HG03378 (cell line): ENCODE data around the gene AARS2.
"Not testable (repeated sequence)": the region's sequence is repeated elsewhere in the genome, so short reads cannot be mapped to it uniquely, and the experiment has no call there.

Experiments used
- ATAC-seq: cut with Tn5 transposase; IDR thresholded peaks from one replicate; pipeline ENCODE4 v1.9.1; 2021; ENCODE audit warnings: mild to moderate bottlenecking, moderate library complexity; ENCODE audit not compliant: unreplicated experiment

AARS2 gene

GRCh38 chr6:44332585-44332984 lies 19.4 kb upstream of the AARS2 start:
- ATAC-seq = no peak

GRCh38 chr6:44329858-44330257 lies 16.7 kb upstream of the AARS2 start:
- no peak for ATAC-seq

GRCh38 chr6:44328203-44328602 lies 15.1 kb upstream of the AARS2 start:
- not testable (repeated sequence) for ATAC-seq

GRCh38 chr6:44327760-44328159 lies 14.6 kb upstream of the AARS2 start:
- ATAC-seq = no peak

GRCh38 chr6:44327096-44327495 lies 13.9 kb upstream of the AARS2 start:
- ATAC-seq = no peak

GRCh38 chr6:44321210-44321609 lies 8.1 kb upstream of the AARS2 start:
- no peak for ATAC-seq

GRCh38 chr6:44317136-44317631 lies 4.0 kb upstream of the AARS2 start:
- ATAC-seq = not testable (repeated sequence)

- no peak for ATAC-seq
Observed at GRCh38 chr6:44316481-44316880, 3.3 kb upstream of the AARS2 start.

- ATAC-seq = no peak
Observed at GRCh38 chr6:44315951-44316350, 2.8 kb upstream of the AARS2 start.

- ATAC-seq = no peak
Observed at GRCh38 chr6:44315516-44315915, 2.4 kb upstream of the AARS2 start.

GRCh38 chr6:44314657-44315056 lies 1.5 kb upstream of the AARS2 start:
- not testable (repeated sequence) for ATAC-seq

- no peak for ATAC-seq
Observed at GRCh38 chr6:44311767-44312166, 1.4 kb downstream of the AARS2 start.

- no peak for ATAC-seq
Observed at GRCh38 chr6:44311304-44311703, 1.8 kb downstream of the AARS2 start.

GRCh38 chr6:44310241-44310640 lies 2.9 kb downstream of the AARS2 start:
- no peak for ATAC-seq

- no peak for ATAC-seq
Observed at GRCh38 chr6:44309631-44310030, 3.5 kb downstream of the AARS2 start.

- ATAC-seq = no peak
Observed at GRCh38 chr6:44309092-44309491, 4.1 kb downstream of the AARS2 start.

- ATAC-seq = no peak
Observed at GRCh38 chr6:44307217-44307616, 5.9 kb downstream of the AARS2 start.

GRCh38 chr6:44306710-44307109 lies 6.4 kb downstream of the AARS2 start:
- no peak for ATAC-seq

- ATAC-seq = no peak
Observed at GRCh38 chr6:44305200-44305725, 7.9 kb downstream of the AARS2 start.

- no peak for ATAC-seq
Observed at GRCh38 chr6:44304282-44305199, 8.6 kb downstream of the AARS2 start.

GRCh38 chr6:44303842-44304241 lies 9.3 kb downstream of the AARS2 start:
- ATAC-seq = no peak

- ATAC-seq = no peak
Observed at GRCh38 chr6:44302856-44303255, 10.3 kb downstream of the AARS2 start.
